WI38 (cell line): ENCODE measurements around the gene EGFR.

ENCODE experiments used
- H3K4me3 ChIP-seq: 2 replicates; pipeline ENCODE4 v1.5.1; 2011; ENCODE audit warnings: low read depth, mild to moderate bottlenecking, control low read depth, low read length
- CTCF ChIP-seq: IDR thresholded peaks from 2 replicates; pipeline ENCODE4 v1.5.1; 2012; ENCODE audit warnings: low read depth, mild to moderate bottlenecking, control low read depth, low read length

EGFR gene

GRCh38 chr7:55063633-55064032 lies 44.8 kb downstream of the EGFR start:
- H3K4me3 ChIP-seq = no peak overlapping the region
- no peak for TF ChIP-seq CTCF

GRCh38 chr7:55065079-55065478 lies 46.3 kb downstream of the EGFR start:
- peak overlapping the region; percentile 24; the same call in 1 of the 2 replicates for H3K4me3 ChIP-seq
- no peak for TF ChIP-seq CTCF

GRCh38 chr7:55065511-55066229 lies 46.9 kb downstream of the EGFR start:
- H3K4me3 ChIP-seq = peak overlapping the region; percentile 26
- 0 out of 2 replicates have a peak, but pooled peaks have one; percentile 9 for TF ChIP-seq CTCF

GRCh38 chr7:55066524-55066923 lies 47.7 kb downstream of the EGFR start:
- no peak for TF ChIP-seq CTCF
- H3K4me3 ChIP-seq = no peak overlapping the region; the same call in 1 of the 2 replicates

GRCh38 chr7:55066938-55067337 lies 48.1 kb downstream of the EGFR start:
- H3K4me3 ChIP-seq = no peak overlapping the region
- no peak for TF ChIP-seq CTCF

- no peak overlapping the region for H3K4me3 ChIP-seq
- TF ChIP-seq CTCF = no peak
Observed at GRCh38 chr7:55067748-55068147, 48.9 kb downstream of the EGFR start.

- H3K4me3 ChIP-seq = no peak overlapping the region
- no peak for TF ChIP-seq CTCF
Observed at GRCh38 chr7:55069271-55069792, 50.5 kb downstream of the EGFR start.
